GM12873 (cell line): ENCODE data around the gene SERINC5.

Experiments
- CTCF ChIP-seq: IDR thresholded peaks from 2 replicates; pipeline ENCODE4 v1.5.1; 2012; ENCODE audit warnings: low read depth, mild to moderate bottlenecking, moderate library complexity, low read length, control low read depth; ENCODE audit not compliant: insufficient read depth; ENCODE audit errors: missing control alignments

SERINC5 gene

GRCh38 chr5:80141147-80141671 is 114.6 kb downstream of the SERINC5 start:
- no peak for TF ChIP-seq CTCF

- no peak for TF ChIP-seq CTCF
Observed at GRCh38 chr5:80140496-80140895, 115.4 kb downstream of the SERINC5 start.

- no peak for TF ChIP-seq CTCF
Observed at GRCh38 chr5:80139466-80139972, 116.3 kb downstream of the SERINC5 start.

- no peak for TF ChIP-seq CTCF
Observed at GRCh38 chr5:80138486-80138885, 117.4 kb downstream of the SERINC5 start.

GRCh38 chr5:80134876-80135275 is 121.0 kb downstream of the SERINC5 start:
- no peak for TF ChIP-seq CTCF

- no peak for TF ChIP-seq CTCF
Observed at GRCh38 chr5:80129146-80129545, 126.7 kb downstream of the SERINC5 start.

- TF ChIP-seq CTCF: no peak
Observed at GRCh38 chr5:80128141-80128540, 127.7 kb downstream of the SERINC5 start.

GRCh38 chr5:80127116-80127552 is 128.7 kb downstream of the SERINC5 start:
- TF ChIP-seq CTCF: no peak
